PC-9 (cell line): ENCODE results near the gene KIF6. TPM values are rescaled to one million over a fixed set of nuclear protein-coding genes. Genes with fewer than 3 reads are reported as not detected.

ENCODE experiments used
- BruUV-seq: library from RNA; stranded (reverse); fragments of 400-500 nt; replicated peaks from 2 replicates; lab custom pipeline; 2021; lab: Mats Ljungman, UMichigan
- CTCF ChIA-PET: fragments of 300-600 bp; sonication (Branson Sonifier 250); formaldehyde crosslinking; loops from one replicate; lab custom pipeline; 2022; ENCODE audit warnings: antibody characterized with exemption; lab: Charles Lee
- POLR2A ChIA-PET: fragments of 300-600 bp; sonication (Branson Sonifier 250); formaldehyde crosslinking; loops from one replicate; lab custom pipeline; 2022; ENCODE audit warnings: antibody characterized with exemption; ENCODE audit not compliant: unreplicated experiment; lab: Charles Lee
- DNase-seq, 2 experiments: peaks; one replicate each; pipeline versions ENCODE4 v3.0.0 to v3.0.0-alpha.2; 2015 to 2022; ENCODE audit warnings: mixed read lengths in 1 of 2
- H2AFZ ChIP-seq: fragments of 200-600 bp; sonication (generic); 2 replicates; pipeline ENCODE4 v1.8.1; 2017; ENCODE audit warnings: antibody characterized with exemption
- H3F3A ChIP-seq: fragments of 200-600 bp; sonication (generic); 2 replicates; pipeline ENCODE4 v1.8.1; 2017; ENCODE audit warnings: antibody characterized with exemption, mild to moderate bottlenecking, low read depth; ENCODE audit not compliant: insufficient read depth
- H3K27ac ChIP-seq: fragments of 200-600 bp; sonication (generic); 2 replicates; pipeline ENCODE4 v1.6.1; 2016; ENCODE audit warnings: mixed run types
- H3K27me3 ChIP-seq: fragments of 200-600 bp; sonication (generic); 2 replicates; pipeline ENCODE4 v1.6.1; 2016; ENCODE audit warnings: low read depth, mixed run types; ENCODE audit not compliant: insufficient read depth
- H3K36me3 ChIP-seq: fragments of 200-600 bp; sonication (generic); 2 replicates; pipeline ENCODE4 v1.6.1; 2016; ENCODE audit warnings: low read depth, mixed run types
- H3K4me1 ChIP-seq: fragments of 200-600 bp; sonication (generic); replicated peaks from 2 replicates; pipeline ENCODE4 v1.6.1; 2016; ENCODE audit warnings: mixed run types; ENCODE audit not compliant: insufficient read depth
- H3K4me2 ChIP-seq: fragments of 200-600 bp; sonication (generic); 2 replicates; pipeline ENCODE4 v1.6.1; 2017; ENCODE audit warnings: mixed run types
- H3K4me3 ChIP-seq: fragments of 200-600 bp; sonication (generic); 2 replicates; pipeline ENCODE4 v1.6.1; 2016; ENCODE audit warnings: mixed run types
- H3K79me2 ChIP-seq: fragments of 200-600 bp; sonication (generic); 2 replicates; pipeline ENCODE4 v1.6.1; 2017; ENCODE audit warnings: low read depth, mixed run types
- H3K9me2 ChIP-seq: fragments of 200-600 bp; sonication (generic); 2 replicates; pipeline ENCODE4 v1.8.1; 2017; ENCODE audit warnings: mild to moderate bottlenecking; ENCODE audit not compliant: insufficient read depth
- H3K9me3 ChIP-seq: fragments of 200-600 bp; sonication (generic); 2 replicates; pipeline ENCODE4 v1.8.1; 2016; ENCODE audit warnings: low read depth; ENCODE audit not compliant: insufficient read depth
- H4K20me1 ChIP-seq: fragments of 200-600 bp; sonication (generic); 2 replicates; pipeline ENCODE4 v1.8.1; 2017; ENCODE audit not compliant: insufficient read depth
- CTCF ChIP-seq: fragments of 200-600 bp; sonication (generic); conservative IDR thresholded peaks from 2 replicates; pipeline ENCODE4 v1.6.1; 2017; ENCODE audit warnings: mixed run types, antibody characterized with exemption, mild to moderate bottlenecking, moderate library complexity
- EZH2 ChIP-seq: fragments of 200-600 bp; sonication (generic); IDR thresholded peaks from 2 replicates; pipeline ENCODE4 v1.8.0; 2017; ENCODE audit warnings: antibody characterized with exemption, low read depth
- intact Hi-C: fragments of 100-400 bp; cut with micrococcal nuclease; formaldehyde crosslinking; loops from one replicate; pipeline ENCODE4 v1.10.0; 2022; ENCODE audit not compliant: unreplicated experiment
- total RNA-seq: library from RNA; stranded (reverse); gene quantifications from 2 replicates; pipeline ENCODE4 v1.2.3, GENCODE V29; 2021

Gene KIF6
- total RNA-seq, 1 experiment from 2014 or later: not detected

DNA sequence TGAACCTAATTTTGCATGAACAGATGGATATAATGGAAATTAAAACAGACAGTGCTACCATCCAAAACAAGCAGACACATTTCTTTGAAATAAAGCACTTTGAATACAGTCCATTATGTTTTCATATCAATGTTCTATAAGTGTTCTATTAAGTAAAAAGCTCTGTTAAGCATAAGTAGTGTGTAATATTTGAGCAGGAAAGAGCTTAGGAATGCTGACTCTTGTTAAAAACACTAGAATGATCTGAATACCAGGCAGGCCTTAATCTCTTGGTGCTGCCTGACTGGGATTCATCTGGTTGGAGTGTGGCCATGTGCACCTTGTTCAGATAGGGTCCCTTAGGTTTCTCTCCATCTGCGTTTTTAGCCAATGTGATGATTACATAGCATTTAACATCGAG lies 130.9 kb downstream of the KIF6 start:
- Histone ChIP-seq H3K9me3 (no peaks in the 10 kb centered on the region), H3K27ac (no peak overlapping the region), H3K27me3 (peaks cover 18% of the 10 kb centered on the region; the same call in 1 of the 2 replicates), H3K4me1 (no peaks in the 10 kb centered on the region), H3K4me2 (no peak overlapping the region), H3K4me3 (no peak overlapping the region), H4K20me1 (no peaks in the 10 kb centered on the region), H3K9me2 (no peaks in the 10 kb centered on the region), H3K36me3 (no peaks in the 10 kb centered on the region), H3F3A (no peaks in the 10 kb centered on the region), H3K79me2 (no peaks in the 10 kb centered on the region), H2AFZ (no peak overlapping the region)
- DNase-seq: no peak
- BruUV-seq: no TSS peak
- intact Hi-C loops: no loop called here
- TF ChIP-seq CTCF (no peak), EZH2 (no peak)
- ChIA-PET POLR2A (no interaction called here), CTCF (no interaction called here)

DNA sequence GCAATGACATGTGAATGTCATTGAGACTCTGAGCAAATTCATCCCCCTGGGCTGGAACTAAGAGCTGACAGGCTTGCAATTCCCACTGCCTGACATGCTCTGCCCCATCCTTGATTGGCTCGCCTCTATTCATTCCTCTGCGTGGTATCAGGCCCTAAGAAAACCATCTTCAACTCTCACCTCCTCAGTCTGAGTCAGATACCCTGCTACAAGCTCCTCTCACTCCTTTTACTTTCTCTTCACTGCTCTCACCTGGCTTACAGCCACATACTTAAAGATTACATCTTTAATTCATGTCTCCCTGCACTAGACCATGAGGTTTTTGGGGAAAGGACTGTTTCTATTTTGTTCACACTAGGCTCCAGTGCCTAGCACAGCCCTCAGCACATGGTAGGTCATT lies 131.6 kb downstream of the KIF6 start:
- no peak overlapping the region for H3K4me2 ChIP-seq
- DNase-seq: no peak
- H3K27ac ChIP-seq: no peak overlapping the region
- peaks cover 18% of the 10 kb centered on the region; the same call in 1 of the 2 replicates for H3K27me3 ChIP-seq
- no peaks in the 10 kb centered on the region for H3K9me3 ChIP-seq
- no TSS peak for BruUV-seq
- intact Hi-C loops: no loop called here
- no peak overlapping the region for H3K4me3 ChIP-seq
- no peaks in the 10 kb centered on the region for H3K4me1 ChIP-seq
- H3K9me2 ChIP-seq: no peaks in the 10 kb centered on the region
- H4K20me1 ChIP-seq: no peaks in the 10 kb centered on the region
- no peak overlapping the region for H2AFZ ChIP-seq
- CTCF ChIA-PET: no interaction called here
- TF ChIP-seq CTCF (no peak), EZH2 (no peak)
- POLR2A ChIA-PET: no interaction called here
- H3K79me2 ChIP-seq: no peaks in the 10 kb centered on the region
- no peaks in the 10 kb centered on the region for H3F3A ChIP-seq
- H3K36me3 ChIP-seq: no peaks in the 10 kb centered on the region

GRCh38 chr6:39590871-39591393 lies 134.3 kb downstream of the KIF6 start:
- H4K20me1 ChIP-seq: no peaks in the 10 kb centered on the region
- CTCF ChIA-PET: no interaction called here
- H3K9me3 ChIP-seq: no peaks in the 10 kb centered on the region
- no peak for TF ChIP-seq CTCF
- no peak for TF ChIP-seq EZH2
- no peaks in the 10 kb centered on the region for H3K9me2 ChIP-seq
- DNase-seq: no peak
- POLR2A ChIA-PET: no interaction called here
- H3K79me2 ChIP-seq: no peaks in the 10 kb centered on the region
- intact Hi-C loops: no loop called here
- no TSS peak for BruUV-seq
- peaks cover 18% of the 10 kb centered on the region; the same call in 1 of the 2 replicates for H3K27me3 ChIP-seq
- H3K4me1 ChIP-seq: no peaks in the 10 kb centered on the region
- H3K36me3 ChIP-seq: no peaks in the 10 kb centered on the region
- no peak overlapping the region for H2AFZ ChIP-seq
- no peak overlapping the region for H3K27ac ChIP-seq
- H3K4me2 ChIP-seq: no peak overlapping the region
- no peaks in the 10 kb centered on the region for H3F3A ChIP-seq
- no peak overlapping the region for H3K4me3 ChIP-seq
